PFSK-1 (cell line): ENCODE results near the gene OR14A16.

ENCODE experiments used
- FOXP2 ChIP-seq: optimal IDR thresholded peaks from 2 replicates; pipeline ENCODE3; 2011; ENCODE audit warnings: borderline replicate concordance, control low read depth, inconsistent platforms; ENCODE audit not compliant: insufficient read depth; ENCODE audit errors: extremely low read length, extremely low read depth
- POLR2AphosphoS5 ChIP-seq: IDR thresholded peaks from 2 replicates; pipeline ENCODE4 v1.6.1; 2012; ENCODE audit warnings: low read depth, mild to moderate bottlenecking, control low read depth, low read length, moderate library complexity
- REST ChIP-seq, 2 experiments: IDR thresholded peaks; 2 replicates each; pipeline versions ENCODE4 v1.6.1 to v1.8.0; 2011 to 2012; ENCODE audit warnings: low read depth in 2 of 2, low read length in 2 of 2, control low read depth in 1 of 2, inconsistent platforms in 1 of 2, mild to moderate bottlenecking in 1 of 2, moderate library complexity in 1 of 2; ENCODE audit not compliant: insufficient read depth in 1 of 2
- SIN3A ChIP-seq: IDR thresholded peaks from 2 replicates; pipeline ENCODE4 v1.6.1; 2012; ENCODE audit warnings: mild to moderate bottlenecking, low read length, moderate library complexity, borderline replicate concordance; ENCODE audit not compliant: insufficient read depth
- TAF1 ChIP-seq: IDR thresholded peaks from 2 replicates; pipeline ENCODE4 v1.6.1; 2012; ENCODE audit warnings: low read length, control low read depth, borderline replicate concordance; ENCODE audit not compliant: insufficient read depth

The OR14A16 gene

GRCh38 chr1:247857069-247857984 lies 33.4 kb upstream of the OR14A16 start, which contains the start of gene TRIM58:
Gene TRIM58 (plus strand): TSS chr1:247857187. CDS start chr1:247857247, 60 bp downstream.
- TF ChIP-seq REST (IDR thresholded peaks at IDR 0.05; ENCODE audit: insufficient read depth in 1 of 2, low read depth in 2 of 2, low read length in 2 of 2): no peak
- TF ChIP-seq POLR2AphosphoS5: no peak
- TF ChIP-seq TAF1: no peak
- TF ChIP-seq SIN3A: no peak
- no peak for TF ChIP-seq FOXP2

GRCh38 chr1:247855911-247856310 lies 32.0 kb upstream of the OR14A16 start:
- TF ChIP-seq FOXP2: no peak
- TF ChIP-seq SIN3A: no peak
- no peak for TF ChIP-seq TAF1
- TF ChIP-seq POLR2AphosphoS5: no peak
- TF ChIP-seq REST (IDR thresholded peaks at IDR 0.05; ENCODE audit: insufficient read depth in 1 of 2, low read depth in 2 of 2, low read length in 2 of 2): no peak

- no peak for TF ChIP-seq SIN3A
- TF ChIP-seq POLR2AphosphoS5: no peak
- TF ChIP-seq TAF1: no peak
- no peak for TF ChIP-seq REST (IDR thresholded peaks at IDR 0.05; ENCODE audit: insufficient read depth in 1 of 2, low read depth in 2 of 2, low read length in 2 of 2)
Observed at GRCh38 chr1:247854899-247855545, 31.1 kb upstream of the OR14A16 start.

GRCh38 chr1:247849616-247850015 lies 25.7 kb upstream of the OR14A16 start:
- TF ChIP-seq POLR2AphosphoS5 (no peak), REST (IDR thresholded peaks at IDR 0.05; ENCODE audit: insufficient read depth in 1 of 2, low read depth in 2 of 2, low read length in 2 of 2) (no peak), SIN3A (no peak), TAF1 (no peak), FOXP2 (no peak)
